MM.1S (cell line): ENCODE measurements around the gene ANXA6.

ENCODE experiments used
- EZH2 ChIP-seq: fragments of 300-600 bp; sonication (generic); optimal IDR thresholded peaks from 2 replicates; pipeline ENCODE3; 2017; ENCODE audit warnings: low read depth, mild to moderate bottlenecking, antibody characterized with exemption, low read length, mixed read lengths
- EZH2phosphoT487 ChIP-seq: fragments of 300-600 bp; sonication (generic); IDR thresholded peaks from 2 replicates; pipeline ENCODE4 v1.6.1; 2018; ENCODE audit warnings: antibody characterized with exemption, low read length
- TF ChIP-seq, protein P1 (sequence below): fragments of 300-600 bp; sonication (generic); IDR thresholded peaks from 2 replicates; pipeline ENCODE4 v1.5.1; 2016; ENCODE audit warnings: antibody characterized with exemption, low read length, mixed read lengths

DNA sequence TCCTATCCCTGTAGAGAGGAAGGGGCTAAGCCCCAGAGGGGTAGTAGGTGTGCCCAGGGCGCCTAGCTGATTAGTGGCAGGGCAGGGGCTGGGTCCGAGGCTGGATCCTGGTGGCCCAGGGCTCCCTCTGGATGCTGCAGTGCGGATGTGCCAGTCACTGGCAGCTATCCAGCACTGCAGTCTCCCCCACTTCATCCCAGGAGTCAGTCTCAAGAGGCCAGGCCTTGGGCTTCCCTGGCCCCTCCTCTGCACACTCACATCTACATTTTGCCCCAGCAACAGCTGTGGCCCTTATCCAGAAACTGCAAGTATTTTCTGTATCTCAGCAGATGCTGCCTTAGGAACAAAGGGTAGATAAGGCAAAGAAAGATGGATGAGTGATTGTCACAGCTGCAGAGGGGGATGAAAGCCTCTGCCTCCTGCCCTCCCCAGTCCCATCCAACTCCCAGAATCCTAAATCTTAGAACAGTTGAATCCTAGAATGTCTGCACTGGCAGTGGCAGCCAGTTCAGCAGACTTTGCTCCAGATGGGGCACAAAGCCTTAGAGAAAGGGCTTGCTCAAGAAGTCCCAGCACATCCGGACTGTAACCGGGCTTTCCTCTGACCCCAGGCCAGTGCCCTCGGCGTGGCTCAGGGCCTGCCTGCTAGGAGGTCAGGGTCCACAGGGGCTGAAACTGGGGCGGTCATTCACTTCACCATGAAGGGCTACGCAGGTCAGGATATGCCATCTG, 1.6 kb downstream of the ANXA6 start:
- no peak for TF ChIP-seq EZH2phosphoT487
- TF ChIP-seq, protein P1, sequence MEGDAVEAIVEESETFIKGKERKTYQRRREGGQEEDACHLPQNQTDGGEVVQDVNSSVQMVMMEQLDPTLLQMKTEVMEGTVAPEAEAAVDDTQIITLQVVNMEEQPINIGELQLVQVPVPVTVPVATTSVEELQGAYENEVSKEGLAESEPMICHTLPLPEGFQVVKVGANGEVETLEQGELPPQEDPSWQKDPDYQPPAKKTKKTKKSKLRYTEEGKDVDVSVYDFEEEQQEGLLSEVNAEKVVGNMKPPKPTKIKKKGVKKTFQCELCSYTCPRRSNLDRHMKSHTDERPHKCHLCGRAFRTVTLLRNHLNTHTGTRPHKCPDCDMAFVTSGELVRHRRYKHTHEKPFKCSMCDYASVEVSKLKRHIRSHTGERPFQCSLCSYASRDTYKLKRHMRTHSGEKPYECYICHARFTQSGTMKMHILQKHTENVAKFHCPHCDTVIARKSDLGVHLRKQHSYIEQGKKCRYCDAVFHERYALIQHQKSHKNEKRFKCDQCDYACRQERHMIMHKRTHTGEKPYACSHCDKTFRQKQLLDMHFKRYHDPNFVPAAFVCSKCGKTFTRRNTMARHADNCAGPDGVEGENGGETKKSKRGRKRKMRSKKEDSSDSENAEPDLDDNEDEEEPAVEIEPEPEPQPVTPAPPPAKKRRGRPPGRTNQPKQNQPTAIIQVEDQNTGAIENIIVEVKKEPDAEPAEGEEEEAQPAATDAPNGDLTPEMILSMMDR = no peak
- no peak for TF ChIP-seq EZH2
